Fibroblast of lung (primary cell): ENCODE results near the gene NBPF3. TPM values are rescaled to one million over a fixed set of nuclear protein-coding genes. Genes with fewer than 3 reads are reported as not detected.

Experiments used
- DNase-seq, 2 donors: peaks; one replicate each; pipeline versions ENCODE4 v3.0.0 to v3.0.0-alpha.2; 2010; ENCODE audit warnings: low read depth in 2 of 2
- H2AFZ ChIP-seq: 2 replicates; pipeline ENCODE4 v1.5.1; 2012; ENCODE audit warnings: low read length, control low read depth, inconsistent platforms
- H3K27ac ChIP-seq: 2 replicates; pipeline ENCODE4 v1.5.1; 2011; ENCODE audit warnings: low read length, control low read depth; ENCODE audit not compliant: insufficient read depth
- H3K27me3 ChIP-seq: 2 replicates; pipeline ENCODE4 v1.5.1; 2011; ENCODE audit warnings: mild to moderate bottlenecking, low read length; ENCODE audit not compliant: control insufficient read depth, insufficient read depth
- H3K36me3 ChIP-seq: 2 replicates; pipeline ENCODE4 v1.5.1; 2011; ENCODE audit warnings: low read length; ENCODE audit not compliant: control insufficient read depth, insufficient read depth
- H3K4me1 ChIP-seq: 2 replicates; pipeline ENCODE4 v1.5.1; 2011; ENCODE audit warnings: low read length; ENCODE audit not compliant: control insufficient read depth, insufficient read depth; ENCODE audit errors: extremely low read depth
- H3K4me2 ChIP-seq: 2 replicates; pipeline ENCODE4 v1.5.1; 2011; ENCODE audit warnings: low read length, control low read depth; ENCODE audit not compliant: insufficient read depth; ENCODE audit errors: extremely low read depth
- H3K4me3 ChIP-seq, 4 experiments: fragments of 200-600 bp in 1 of 4; sonication (generic) in 1 of 4; replicated peaks in 1 of 4; 2 replicates each; pipeline ENCODE4 v1.5.1; 2011 to 2016; ENCODE audit warnings: low read length in 4 of 4, low read depth in 3 of 4, mild to moderate bottlenecking in 3 of 4, control low read depth in 2 of 4, inconsistent platforms in 1 of 4, mixed read lengths in 1 of 4; ENCODE audit not compliant: insufficient read depth in 1 of 4; ENCODE audit errors: control extremely low read depth in 1 of 4
- H3K79me2 ChIP-seq: 2 replicates; pipeline ENCODE4 v1.5.1; 2012; ENCODE audit warnings: mild to moderate bottlenecking, low read length, inconsistent platforms; ENCODE audit not compliant: control insufficient read depth, insufficient read depth
- H3K9ac ChIP-seq: 2 replicates; pipeline ENCODE4 v1.5.1; 2011; ENCODE audit warnings: mild to moderate bottlenecking, low read length, control low read depth; ENCODE audit not compliant: insufficient read depth
- H3K9me3 ChIP-seq: 2 replicates; pipeline ENCODE4 v1.5.1; 2012; ENCODE audit warnings: low read depth, low read length; ENCODE audit not compliant: control insufficient read depth, insufficient read depth
- H4K20me1 ChIP-seq: 2 replicates; pipeline ENCODE4 v1.5.1; 2011; ENCODE audit warnings: low read length; ENCODE audit not compliant: control insufficient read depth, insufficient read depth; ENCODE audit errors: extremely low read depth
- CTCF ChIP-seq, 2 donors: IDR thresholded peaks in 1 of 2; conservative IDR thresholded peaks in 1 of 2; 1 replicate in 1 of 2; 2 replicates in 1 of 2; pipeline ENCODE4 v1.5.1; 2011 to 2012; ENCODE audit warnings: low read length in 2 of 2, control low read depth in 1 of 2, inconsistent platforms in 1 of 2, low read depth in 1 of 2, mild to moderate bottlenecking in 1 of 2
- EZH2 ChIP-seq: IDR thresholded peaks from 2 replicates; pipeline ENCODE4 v1.5.1; 2012; ENCODE audit warnings: low read length, control low read depth, mild to moderate bottlenecking; ENCODE audit errors: missing control alignments
- polyA plus RNA-seq, 2 donors: library from polyadenylated mRNA; depleted of rRNA in 1 of 2; stranded (reverse) in 1 of 2; unstranded in 1 of 2; fragments of >200 nt; gene quantifications; 2 replicates each; pipeline ENCODE4 v1.2.1, GENCODE V29; 2011 to 2012; ENCODE audit warnings: missing spikeins in 1 of 2
- total RNA-seq: library from RNA; depleted of rRNA; stranded (reverse); fragments of >200 nt; gene quantifications from 2 replicates; pipeline ENCODE4 v1.2.1, GENCODE V29; 2014

Gene NBPF3
- total and polyA plus RNA-seq, 2 donors (not counting 1 experiment from before 2014, with no cell fraction given): 20.4 to 35.0 TPM

DNA sequence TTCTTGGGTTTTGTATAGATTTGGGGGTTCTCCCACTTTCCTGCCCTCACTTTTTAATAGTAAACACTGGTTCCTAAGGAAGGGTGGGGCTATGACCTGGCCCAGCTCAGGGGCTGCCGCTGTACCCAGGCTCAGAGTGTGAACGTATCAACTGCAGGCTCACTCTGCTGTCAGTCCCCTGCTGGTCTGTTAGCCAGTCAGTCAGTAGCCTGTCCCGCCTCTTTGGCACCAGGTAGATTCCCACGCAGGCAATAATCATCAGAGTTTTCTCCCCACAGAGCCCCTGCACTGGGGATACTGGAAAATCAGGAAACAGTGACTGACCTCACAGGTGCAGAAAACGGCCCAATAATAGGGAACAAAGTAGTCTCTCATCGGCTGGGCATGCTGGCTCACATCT lies 54.3 kb downstream of the NBPF3 start:
- Histone ChIP-seq H2AFZ (no peak overlapping the region), H3K36me3 (no peaks in the 10 kb centered on the region), H3K9me3 (no peaks in the 10 kb centered on the region), H3K4me2 (no peak overlapping the region), H3K4me1 (no peaks in the 10 kb centered on the region), H3K79me2 (no peaks in the 10 kb centered on the region), H3K27me3 (peaks cover 27% of the 10 kb centered on the region), H3K27ac (no peak overlapping the region), H3K9ac (no peak overlapping the region), H4K20me1 (no peaks in the 10 kb centered on the region), H3K4me3 (no peak overlapping the region)
- no peak for TF ChIP-seq EZH2
- DNase-seq: no peak

GRCh38 chr1:21495225-21495820 lies 55.4 kb downstream of the NBPF3 start:
- H3K27me3 ChIP-seq: peaks cover 27% of the 10 kb centered on the region
- TF ChIP-seq EZH2 (no peak), CTCF (conservative IDR thresholded peaks at IDR 0.05 in 1 of 2, IDR thresholded peaks at IDR 0.05 in 1 of 2; ENCODE audit: low read depth in 1 of 2, low read length in 2 of 2) (no peak)
- no peaks in the 10 kb centered on the region for H3K9me3 ChIP-seq
- no peaks in the 10 kb centered on the region for H3K4me1 ChIP-seq
- no peaks in the 10 kb centered on the region for H3K79me2 ChIP-seq
- no peak overlapping the region for H3K27ac ChIP-seq
- no peaks in the 10 kb centered on the region for H3K36me3 ChIP-seq
- no peak overlapping the region for H3K4me2 ChIP-seq
- no peak for DNase-seq
- H3K4me3 ChIP-seq: no peak overlapping the region
- H2AFZ ChIP-seq: no peak overlapping the region
- H3K9ac ChIP-seq: no peak overlapping the region
- H4K20me1 ChIP-seq: no peaks in the 10 kb centered on the region

DNA sequence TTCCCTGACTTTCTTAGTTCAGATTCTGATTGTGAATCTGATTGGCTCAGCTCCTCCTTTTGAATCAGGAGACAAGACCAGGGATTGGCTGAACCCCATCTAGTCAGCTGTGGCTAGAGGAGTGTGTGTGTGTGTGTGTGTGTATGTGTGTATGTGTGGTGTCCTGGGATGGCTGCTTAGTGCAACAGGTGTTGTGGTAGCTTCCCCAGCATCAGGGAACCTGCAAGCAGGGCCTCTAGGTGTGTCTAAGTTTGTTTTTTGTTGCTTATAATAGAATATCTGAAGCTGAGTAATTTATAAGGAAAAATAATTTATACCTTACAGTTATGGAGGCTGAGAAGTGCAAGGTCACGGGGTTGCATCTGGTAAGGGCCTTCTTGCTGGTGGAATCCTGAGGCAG lies 56.1 kb downstream of the NBPF3 start:
- Histone ChIP-seq H3K27ac (no peak overlapping the region), H2AFZ (no peak overlapping the region), H4K20me1 (no peaks in the 10 kb centered on the region), H3K4me3 (no peak overlapping the region), H3K27me3 (peaks cover 27% of the 10 kb centered on the region), H3K9me3 (no peaks in the 10 kb centered on the region), H3K36me3 (no peaks in the 10 kb centered on the region), H3K4me2 (no peak overlapping the region), H3K79me2 (no peaks in the 10 kb centered on the region), H3K9ac (no peak overlapping the region), H3K4me1 (no peaks in the 10 kb centered on the region)
- no peak for DNase-seq
- TF ChIP-seq EZH2 (no peak), CTCF (conservative IDR thresholded peaks at IDR 0.05 in 1 of 2, IDR thresholded peaks at IDR 0.05 in 1 of 2; ENCODE audit: low read depth in 1 of 2, low read length in 2 of 2) (no peak)
